IPS-NIHi7 (cell line): ENCODE results near the gene TSPAN19.

Source experiments
- DNase-seq: peaks from one replicate; pipeline ENCODE4 v3.0.0; 2012; ENCODE audit warnings: mixed read lengths; ENCODE audit errors: extremely low spot score

TSPAN19 gene

GRCh38 chr12:85000729-85001128, 35.3 kb downstream of the TSPAN19 start:
- no peak for DNase-seq

- no peak for DNase-seq
These were observed 37.7 kb downstream of the TSPAN19 start for GRCh38 chr12:84998341-84998740.

- DNase-seq, result no peak
These were observed 39.3 kb downstream of the TSPAN19 start for GRCh38 chr12:84996759-84997158.

GRCh38 chr12:84995641-84996040, 40.4 kb downstream of the TSPAN19 start:
- DNase-seq, result no peak

GRCh38 chr12:84994426-84994825, 41.7 kb downstream of the TSPAN19 start:
- DNase-seq, result no peak

GRCh38 chr12:84986586-84986985, 49.5 kb downstream of the TSPAN19 start:
- no peak for DNase-seq

- no peak for DNase-seq
These were observed 50.0 kb downstream of the TSPAN19 start for GRCh38 chr12:84986117-84986516.

GRCh38 chr12:84983289-84983688, 52.8 kb downstream of the TSPAN19 start:
- DNase-seq, result no peak

GRCh38 chr12:84982888-84983287, 53.2 kb downstream of the TSPAN19 start:
- no peak for DNase-seq

GRCh38 chr12:84978921-84979320, 57.2 kb downstream of the TSPAN19 start:
- no peak for DNase-seq

GRCh38 chr12:84976133-84976532, 59.9 kb downstream of the TSPAN19 start:
- DNase-seq, result no peak

GRCh38 chr12:84974155-84974815, 61.8 kb downstream of the TSPAN19 start:
- no peak for DNase-seq

- DNase-seq, result no peak
These were observed 63.1 kb downstream of the TSPAN19 start for GRCh38 chr12:84973026-84973425.

GRCh38 chr12:84969226-84969625, 66.9 kb downstream of the TSPAN19 start:
- no peak for DNase-seq
